Colonic mucosa (tissue), 4 donors: ENCODE measurements around the gene NDUFA11. TPM values are rescaled to one million over a fixed set of nuclear protein-coding genes. Genes with fewer than 3 reads are reported as not detected.

Experiments used
- DNase-seq: peaks from one replicate; pipeline ENCODE4 v3.0.0-alpha.2; 2020
- H3K27ac ChIP-seq: fragments of 200-600 bp; one replicate; pipeline ENCODE4 v1.8.0; 2021
- H3K27me3 ChIP-seq: fragments of 200-600 bp; one replicate; pipeline ENCODE4 v1.8.0; 2021
- H3K36me3 ChIP-seq: fragments of 200-600 bp; one replicate; pipeline ENCODE4 v1.8.0; 2021
- H3K4me1 ChIP-seq: fragments of 200-600 bp; one replicate; pipeline ENCODE4 v1.8.0; 2021; ENCODE audit warnings: mild to moderate bottlenecking
- H3K4me3 ChIP-seq: fragments of 200-600 bp; one replicate; pipeline ENCODE4 v1.8.0; 2021
- H3K9ac ChIP-seq, 2 donors: one replicate each; pipeline ENCODE4 v1.7.0; 2013; ENCODE audit warnings: control low read depth in 2 of 2, low read depth in 2 of 2, low read length in 2 of 2
- H3K9me3 ChIP-seq: fragments of 200-600 bp; one replicate; pipeline ENCODE4 v1.8.0; 2021
- intact Hi-C: fragments of 100-400 bp; cut with DNase I; formaldehyde crosslinking; loops from one replicate; pipeline ENCODE4 v1.14.1; 2022
- total RNA-seq, 2 donors: library from RNA; stranded (reverse); fragmentation: NEBNext Ultra II Directional in 1 of 2; extraction: Animal tissue kit (Norgen Biotek cat#: 25700) in 1 of 2; gene quantifications; one replicate each; pipeline ENCODE4 v1.2.1, GENCODE V29; 2021
- TF ChIP-seq, protein P1 (sequence below): fragments of 200-600 bp; IDR thresholded peaks from one replicate; pipeline ENCODE4 v1.8.0; 2022; ENCODE audit warnings: antibody characterized with exemption, mild to moderate bottlenecking
- donor health status: healthy.
- donor health status: DM: no; HTN: no; CAD: no.
- donor health status: DM: no; HTN: no; CAD: no.

NDUFA11 gene
- total RNA-seq, 2 donors from 2014 or later: 188 to 228 TPM

DNA sequence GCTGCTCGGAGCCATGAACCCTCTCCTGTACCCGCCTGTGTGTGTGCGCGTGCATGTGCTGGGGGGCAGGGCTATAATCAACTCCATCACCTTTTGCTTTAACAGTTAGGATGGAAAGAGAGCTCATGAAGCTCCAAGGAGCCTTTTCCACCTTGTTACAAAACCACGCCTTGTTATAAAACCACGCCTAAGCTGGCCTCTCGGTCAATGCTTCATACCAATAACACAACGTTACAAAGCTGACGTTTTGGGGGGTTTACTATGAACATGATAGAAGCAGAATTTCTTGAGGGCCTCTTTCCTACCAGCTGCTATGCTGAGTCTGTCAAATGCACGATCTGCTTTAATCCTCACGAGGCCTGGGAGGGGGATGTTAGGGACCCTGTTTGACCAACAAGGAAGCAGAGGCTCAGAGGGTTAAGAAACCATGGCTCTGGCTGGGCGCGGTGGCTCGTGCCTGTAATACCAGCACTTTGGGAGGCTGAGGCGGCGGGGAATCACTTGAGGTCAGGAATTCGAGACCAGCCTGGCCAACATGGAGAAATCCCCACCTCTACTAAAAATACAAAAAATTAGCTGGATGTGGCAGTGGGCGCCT is 22.3 kb upstream of the NDUFA11 start:
- Histone ChIP-seq H3K4me3 (no peak overlapping the region), H3K36me3 (peaks cover 16% of the 10 kb centered on the region), H3K4me1 (no peaks in the 10 kb centered on the region), H3K27me3 (no peaks in the 10 kb centered on the region), H3K27ac (peak overlapping the region; percentile 30), H3K9ac (peak overlapping the region in 1 of 2 donors; percentile 40), H3K9me3 (no peaks in the 10 kb centered on the region)
- intact Hi-C loops: no loop called here
- peak; percentile 56 for DNase-seq
- TF ChIP-seq, protein P1, sequence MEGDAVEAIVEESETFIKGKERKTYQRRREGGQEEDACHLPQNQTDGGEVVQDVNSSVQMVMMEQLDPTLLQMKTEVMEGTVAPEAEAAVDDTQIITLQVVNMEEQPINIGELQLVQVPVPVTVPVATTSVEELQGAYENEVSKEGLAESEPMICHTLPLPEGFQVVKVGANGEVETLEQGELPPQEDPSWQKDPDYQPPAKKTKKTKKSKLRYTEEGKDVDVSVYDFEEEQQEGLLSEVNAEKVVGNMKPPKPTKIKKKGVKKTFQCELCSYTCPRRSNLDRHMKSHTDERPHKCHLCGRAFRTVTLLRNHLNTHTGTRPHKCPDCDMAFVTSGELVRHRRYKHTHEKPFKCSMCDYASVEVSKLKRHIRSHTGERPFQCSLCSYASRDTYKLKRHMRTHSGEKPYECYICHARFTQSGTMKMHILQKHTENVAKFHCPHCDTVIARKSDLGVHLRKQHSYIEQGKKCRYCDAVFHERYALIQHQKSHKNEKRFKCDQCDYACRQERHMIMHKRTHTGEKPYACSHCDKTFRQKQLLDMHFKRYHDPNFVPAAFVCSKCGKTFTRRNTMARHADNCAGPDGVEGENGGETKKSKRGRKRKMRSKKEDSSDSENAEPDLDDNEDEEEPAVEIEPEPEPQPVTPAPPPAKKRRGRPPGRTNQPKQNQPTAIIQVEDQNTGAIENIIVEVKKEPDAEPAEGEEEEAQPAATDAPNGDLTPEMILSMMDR: no peak

GRCh38 chr19:5923356-5923755 is 19.8 kb upstream of the NDUFA11 start:
- Histone ChIP-seq H3K36me3 (peaks cover 23% of the 10 kb centered on the region), H3K9me3 (no peaks in the 10 kb centered on the region), H3K27me3 (no peaks in the 10 kb centered on the region), H3K4me3 (no peak overlapping the region), H3K9ac (no peak overlapping the region), H3K4me1 (no peaks in the 10 kb centered on the region), H3K27ac (no peak overlapping the region)
- TF ChIP-seq, protein P1: no peak
- intact Hi-C loops: no loop called here
- DNase-seq: no peak

DNA sequence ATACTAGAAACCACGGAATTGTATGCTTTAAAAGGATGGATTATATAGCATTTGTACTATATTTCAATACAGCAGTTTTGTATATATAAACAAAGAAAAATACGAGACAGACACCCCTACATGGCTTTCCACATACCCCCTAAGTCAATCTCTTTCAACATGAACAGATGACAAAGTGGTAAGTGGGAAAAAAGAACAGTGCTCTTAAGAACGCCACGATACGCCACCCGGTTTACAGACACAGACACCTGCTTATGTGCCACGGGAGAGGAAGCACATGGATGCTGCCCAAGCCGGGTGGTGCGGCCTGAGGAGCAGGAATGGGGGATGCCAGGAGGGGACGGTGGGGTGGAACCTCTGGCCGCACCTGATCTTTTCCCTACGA is 18.6 kb upstream of the NDUFA11 start:
- Histone ChIP-seq H3K27me3 (no peaks in the 10 kb centered on the region), H3K27ac (no peak overlapping the region), H3K9ac (no peak overlapping the region), H3K4me3 (no peak overlapping the region), H3K4me1 (no peaks in the 10 kb centered on the region), H3K9me3 (no peaks in the 10 kb centered on the region), H3K36me3 (peaks cover 32% of the 10 kb centered on the region)
- intact Hi-C loops: no loop called here
- DNase-seq: no peak
- TF ChIP-seq, protein P1: no peak

GRCh38 chr19:5921516-5922160 is 18.0 kb upstream of the NDUFA11 start:
- TF ChIP-seq, protein P1: no peak
- Histone ChIP-seq H3K4me3 (no peak overlapping the region), H3K9me3 (no peaks in the 10 kb centered on the region), H3K4me1 (no peaks in the 10 kb centered on the region), H3K27me3 (no peaks in the 10 kb centered on the region), H3K9ac (no peak overlapping the region), H3K27ac (no peak overlapping the region), H3K36me3 (peaks cover 37% of the 10 kb centered on the region)
- no peak for DNase-seq
- intact Hi-C loops: no loop called here

DNA sequence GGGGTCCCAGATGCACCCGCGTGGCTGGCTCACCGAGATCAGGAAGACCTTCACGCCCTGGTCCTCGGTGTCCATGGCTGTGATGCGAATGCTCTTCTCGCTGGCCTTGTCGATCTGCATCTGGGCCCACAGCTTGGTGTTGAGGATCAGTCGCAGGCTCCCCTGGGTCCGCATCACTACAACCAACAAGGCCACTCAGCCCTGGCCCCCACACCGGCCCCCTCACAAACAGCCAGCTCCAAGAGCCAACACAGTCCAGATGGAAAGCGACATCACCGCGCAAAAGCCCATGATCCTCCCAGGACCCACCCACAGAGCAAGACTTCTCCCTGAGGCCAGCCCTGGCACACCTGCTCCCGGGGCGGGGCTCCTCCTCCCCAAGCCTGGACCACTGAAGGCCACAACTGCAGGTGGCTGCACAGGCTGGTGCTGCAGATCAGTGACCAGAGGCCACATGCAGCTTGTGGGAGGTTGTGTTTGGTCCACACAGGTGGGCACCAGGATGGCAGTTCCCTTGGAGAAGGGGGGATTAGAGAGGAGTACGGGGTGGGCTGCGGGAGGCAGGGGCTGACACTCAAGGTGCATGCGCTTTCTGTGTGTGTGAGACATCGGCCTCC is 15.0 kb upstream of the NDUFA11 start:
- H3K27ac ChIP-seq: no peak overlapping the region
- peaks cover 16% of the 10 kb centered on the region for H3K4me1 ChIP-seq
- TF ChIP-seq, protein P1: no peak
- no peak for DNase-seq
- H3K4me3 ChIP-seq: no peak overlapping the region
- no peak overlapping the region for H3K9ac ChIP-seq
- no peaks in the 10 kb centered on the region for H3K27me3 ChIP-seq
- intact Hi-C loops: no loop called here
- no peaks in the 10 kb centered on the region for H3K9me3 ChIP-seq
- H3K36me3 ChIP-seq: peaks cover 39% of the 10 kb centered on the region
